SK-N-SH treated with all-trans-retinoic acid at 6 μM for 48 hours (cell line): ENCODE measurements around the gene SOD1.

Experiments
- ATAC-seq: fragments of 200-7000 bp; cut with Tn5 transposase; 3 replicates; pipeline ENCODE4 v1.9.1; 2020; ENCODE audit warnings: mild to moderate bottlenecking, moderate library complexity
- ARNTL ChIP-seq: fragments of 450-650 bp; formaldehyde crosslinking; IDR thresholded peaks from 2 replicates; pipeline ENCODE4 v1.5.0; 2020; ENCODE audit warnings: low read depth, mild to moderate bottlenecking, moderate library complexity, borderline replicate concordance
- BACH2 ChIP-seq: fragments of 250-450 bp; sonication (Bioruptor Pico); IDR thresholded peaks from 2 replicates; pipeline ENCODE4 v1.9.0; 2021; ENCODE audit warnings: mild to moderate bottlenecking, borderline replicate concordance
- CREB5 ChIP-seq: fragments of 250-450 bp; sonication (Bioruptor Pico); IDR thresholded peaks from 2 replicates; pipeline ENCODE4 v1.5.1; 2020; ENCODE audit warnings: low read depth, mild to moderate bottlenecking, moderate library complexity
- ESRRG ChIP-seq: fragments of 250-450 bp; sonication (Bioruptor Pico); IDR thresholded peaks from 2 replicates; pipeline ENCODE4 v1.6.1; 2021; ENCODE audit warnings: mild to moderate bottlenecking
- GLIS3 ChIP-seq: fragments of 250-450 bp; sonication (Bioruptor Pico); IDR thresholded peaks from 2 replicates; pipeline ENCODE4 v1.5.0; 2020; ENCODE audit warnings: mild to moderate bottlenecking, moderate library complexity
- OSR1 ChIP-seq: fragments of 250-450 bp; sonication (Bioruptor Pico); IDR thresholded peaks from 2 replicates; pipeline ENCODE4 v1.8.0; 2022; ENCODE audit warnings: moderate library complexity, mild to moderate bottlenecking, inconsistent platforms
- RARB ChIP-seq: fragments of 250-450 bp; sonication (Bioruptor Pico); IDR thresholded peaks from 2 replicates; pipeline ENCODE4 v1.8.0; 2021; ENCODE audit warnings: mild to moderate bottlenecking, moderate library complexity
- SNAI2 ChIP-seq: fragments of 250-450 bp; sonication (Bioruptor Pico); IDR thresholded peaks from 2 replicates; pipeline ENCODE4 v1.5.0; 2020; ENCODE audit warnings: mild to moderate bottlenecking, moderate library complexity
- TCF4 ChIP-seq: fragments of 250-450 bp; sonication (Bioruptor Pico); IDR thresholded peaks from 2 replicates; pipeline ENCODE4 v1.8.0; 2021; ENCODE audit warnings: mild to moderate bottlenecking, moderate library complexity, borderline replicate concordance
- ZC3H10 ChIP-seq: fragments of 250-450 bp; sonication (Bioruptor Pico); IDR thresholded peaks from 2 replicates; pipeline ENCODE4 v1.5.1; 2021; ENCODE audit warnings: mild to moderate bottlenecking, moderate library complexity
- ZNF70 ChIP-seq: fragments of 450-650 bp; formaldehyde crosslinking; IDR thresholded peaks from 2 replicates; pipeline ENCODE4 v1.5.0; 2020; ENCODE audit warnings: mild to moderate bottlenecking, moderate library complexity
- ZNF8 ChIP-seq: fragments of 450-650 bp; formaldehyde crosslinking; IDR thresholded peaks from 2 replicates; pipeline ENCODE4 v1.5.0; 2020; ENCODE audit warnings: mild to moderate bottlenecking, moderate library complexity
- TF ChIP-seq, protein P1 (sequence below): fragments of 250-450 bp; sonication (Bioruptor Pico); IDR thresholded peaks from 2 replicates; pipeline ENCODE4 v1.8.0; 2021; ENCODE audit warnings: low read depth, mild to moderate bottlenecking, moderate library complexity, borderline replicate concordance
- TF ChIP-seq, protein P2 (sequence below): fragments of 250-450 bp; sonication (Bioruptor Pico); IDR thresholded peaks from 2 replicates; pipeline ENCODE4 v1.5.0; 2020; ENCODE audit warnings: mild to moderate bottlenecking, moderate library complexity
- TF ChIP-seq, protein P3 (sequence below): fragments of 250-450 bp; sonication (Bioruptor Pico); IDR thresholded peaks from 2 replicates; pipeline ENCODE4 v1.5.1; 2021; ENCODE audit warnings: mild to moderate bottlenecking, moderate library complexity
- TF ChIP-seq, protein P4 (sequence below): fragments of 250-450 bp; sonication (Bioruptor Pico); IDR thresholded peaks from 2 replicates; pipeline ENCODE4 v1.8.0; 2020; ENCODE audit warnings: mild to moderate bottlenecking, moderate library complexity, borderline replicate concordance

SOD1 gene

GRCh38 chr21:31683029-31683428 is 23.5 kb downstream of the SOD1 start (continued):
- TF ChIP-seq, protein P1, sequence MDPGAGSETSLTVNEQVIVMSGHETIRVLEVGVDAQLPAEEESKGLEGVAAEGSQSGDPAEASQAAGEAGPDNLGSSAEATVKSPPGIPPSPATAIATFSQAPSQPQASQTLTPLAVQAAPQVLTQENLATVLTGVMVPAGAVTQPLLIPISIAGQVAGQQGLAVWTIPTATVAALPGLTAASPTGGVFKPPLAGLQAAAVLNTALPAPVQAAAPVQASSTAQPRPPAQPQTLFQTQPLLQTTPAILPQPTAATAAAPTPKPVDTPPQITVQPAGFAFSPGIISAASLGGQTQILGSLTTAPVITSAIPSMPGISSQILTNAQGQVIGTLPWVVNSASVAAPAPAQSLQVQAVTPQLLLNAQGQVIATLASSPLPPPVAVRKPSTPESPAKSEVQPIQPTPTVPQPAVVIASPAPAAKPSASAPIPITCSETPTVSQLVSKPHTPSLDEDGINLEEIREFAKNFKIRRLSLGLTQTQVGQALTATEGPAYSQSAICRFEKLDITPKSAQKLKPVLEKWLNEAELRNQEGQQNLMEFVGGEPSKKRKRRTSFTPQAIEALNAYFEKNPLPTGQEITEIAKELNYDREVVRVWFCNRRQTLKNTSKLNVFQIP = no peak
- no peak for TF ChIP-seq ZNF8 (CRISPR knock-in tag)
- TF ChIP-seq OSR1 (CRISPR knock-in tag) = no peak
- no peak for TF ChIP-seq ZC3H10 (CRISPR knock-in tag)
- TF ChIP-seq GLIS3 (CRISPR knock-in tag) = no peak
- TF ChIP-seq ZNF70 (CRISPR knock-in tag) = no peak

GRCh38 chr21:31684918-31685317 is 25.4 kb downstream of the SOD1 start:
- ATAC-seq = no peak
- no peak for TF ChIP-seq ZNF70 (CRISPR knock-in tag)
- TF ChIP-seq, protein P2, sequence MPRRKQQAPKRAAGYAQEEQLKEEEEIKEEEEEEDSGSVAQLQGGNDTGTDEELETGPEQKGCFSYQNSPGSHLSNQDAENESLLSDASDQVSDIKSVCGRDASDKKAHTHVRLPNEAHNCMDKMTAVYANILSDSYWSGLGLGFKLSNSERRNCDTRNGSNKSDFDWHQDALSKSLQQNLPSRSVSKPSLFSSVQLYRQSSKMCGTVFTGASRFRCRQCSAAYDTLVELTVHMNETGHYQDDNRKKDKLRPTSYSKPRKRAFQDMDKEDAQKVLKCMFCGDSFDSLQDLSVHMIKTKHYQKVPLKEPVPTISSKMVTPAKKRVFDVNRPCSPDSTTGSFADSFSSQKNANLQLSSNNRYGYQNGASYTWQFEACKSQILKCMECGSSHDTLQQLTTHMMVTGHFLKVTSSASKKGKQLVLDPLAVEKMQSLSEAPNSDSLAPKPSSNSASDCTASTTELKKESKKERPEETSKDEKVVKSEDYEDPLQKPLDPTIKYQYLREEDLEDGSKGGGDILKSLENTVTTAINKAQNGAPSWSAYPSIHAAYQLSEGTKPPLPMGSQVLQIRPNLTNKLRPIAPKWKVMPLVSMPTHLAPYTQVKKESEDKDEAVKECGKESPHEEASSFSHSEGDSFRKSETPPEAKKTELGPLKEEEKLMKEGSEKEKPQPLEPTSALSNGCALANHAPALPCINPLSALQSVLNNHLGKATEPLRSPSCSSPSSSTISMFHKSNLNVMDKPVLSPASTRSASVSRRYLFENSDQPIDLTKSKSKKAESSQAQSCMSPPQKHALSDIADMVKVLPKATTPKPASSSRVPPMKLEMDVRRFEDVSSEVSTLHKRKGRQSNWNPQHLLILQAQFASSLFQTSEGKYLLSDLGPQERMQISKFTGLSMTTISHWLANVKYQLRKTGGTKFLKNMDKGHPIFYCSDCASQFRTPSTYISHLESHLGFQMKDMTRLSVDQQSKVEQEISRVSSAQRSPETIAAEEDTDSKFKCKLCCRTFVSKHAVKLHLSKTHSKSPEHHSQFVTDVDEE = no peak
- no peak for TF ChIP-seq RARB (CRISPR knock-in tag)
- TF ChIP-seq CREB5 (CRISPR knock-in tag) = no peak
- TF ChIP-seq SNAI2 = no peak
- no peak for TF ChIP-seq GLIS3 (CRISPR knock-in tag)
- no peak for TF ChIP-seq ESRRG (CRISPR knock-in tag)
- TF ChIP-seq ZC3H10 (CRISPR knock-in tag) = no peak
- TF ChIP-seq, protein P1 = no peak
- no peak for TF ChIP-seq ARNTL
- TF ChIP-seq BACH2 = no peak
- TF ChIP-seq, protein P3, sequence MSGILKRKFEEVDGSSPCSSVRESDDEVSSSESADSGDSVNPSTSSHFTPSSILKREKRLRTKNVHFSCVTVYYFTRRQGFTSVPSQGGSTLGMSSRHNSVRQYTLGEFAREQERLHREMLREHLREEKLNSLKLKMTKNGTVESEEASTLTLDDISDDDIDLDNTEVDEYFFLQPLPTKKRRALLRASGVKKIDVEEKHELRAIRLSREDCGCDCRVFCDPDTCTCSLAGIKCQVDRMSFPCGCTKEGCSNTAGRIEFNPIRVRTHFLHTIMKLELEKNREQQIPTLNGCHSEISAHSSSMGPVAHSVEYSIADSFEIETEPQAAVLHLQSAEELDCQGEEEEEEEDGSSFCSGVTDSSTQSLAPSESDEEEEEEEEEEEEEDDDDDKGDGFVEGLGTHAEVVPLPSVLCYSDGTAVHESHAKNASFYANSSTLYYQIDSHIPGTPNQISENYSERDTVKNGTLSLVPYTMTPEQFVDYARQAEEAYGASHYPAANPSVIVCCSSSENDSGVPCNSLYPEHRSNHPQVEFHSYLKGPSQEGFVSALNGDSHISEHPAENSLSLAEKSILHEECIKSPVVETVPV (CRISPR knock-in tag) = no peak

GRCh38 chr21:31686272-31686915 is 26.9 kb downstream of the SOD1 start:
- ATAC-seq = no peak
- TF ChIP-seq TCF4 (CRISPR knock-in tag) (no peak), ARNTL (no peak), CREB5 (CRISPR knock-in tag) (no peak), ZNF8 (CRISPR knock-in tag) (no peak), SNAI2 (no peak), BACH2 (no peak), ZC3H10 (CRISPR knock-in tag) (no peak), GLIS3 (CRISPR knock-in tag) (no peak)
- TF ChIP-seq, protein P4, sequence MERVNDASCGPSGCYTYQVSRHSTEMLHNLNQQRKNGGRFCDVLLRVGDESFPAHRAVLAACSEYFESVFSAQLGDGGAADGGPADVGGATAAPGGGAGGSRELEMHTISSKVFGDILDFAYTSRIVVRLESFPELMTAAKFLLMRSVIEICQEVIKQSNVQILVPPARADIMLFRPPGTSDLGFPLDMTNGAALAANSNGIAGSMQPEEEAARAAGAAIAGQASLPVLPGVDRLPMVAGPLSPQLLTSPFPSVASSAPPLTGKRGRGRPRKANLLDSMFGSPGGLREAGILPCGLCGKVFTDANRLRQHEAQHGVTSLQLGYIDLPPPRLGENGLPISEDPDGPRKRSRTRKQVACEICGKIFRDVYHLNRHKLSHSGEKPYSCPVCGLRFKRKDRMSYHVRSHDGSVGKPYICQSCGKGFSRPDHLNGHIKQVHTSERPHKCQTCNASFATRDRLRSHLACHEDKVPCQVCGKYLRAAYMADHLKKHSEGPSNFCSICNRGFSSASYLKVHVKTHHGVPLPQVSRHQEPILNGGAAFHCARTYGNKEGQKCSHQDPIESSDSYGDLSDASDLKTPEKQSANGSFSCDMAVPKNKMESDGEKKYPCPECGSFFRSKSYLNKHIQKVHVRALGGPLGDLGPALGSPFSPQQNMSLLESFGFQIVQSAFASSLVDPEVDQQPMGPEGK = no peak
- TF ChIP-seq, protein P2 = no peak
